Neural progenitor cell (in vitro differentiated cells): ENCODE results near the gene TMEM39A.

Experiments
- CTCF ChIP-seq: fragments of 200-600 bp; sonication (generic); IDR thresholded peaks from 2 replicates; pipeline ENCODE4 v1.5.1; 2017; ENCODE audit warnings: antibody characterized with exemption, mild to moderate bottlenecking
- EZH2 ChIP-seq: fragments of 200-600 bp; sonication (generic); IDR thresholded peaks from 2 replicates; pipeline ENCODE4 v1.6.1; 2017; ENCODE audit warnings: antibody characterized with exemption, mild to moderate bottlenecking, moderate library complexity
- EZH2phosphoT487 ChIP-seq: fragments of 200-600 bp; sonication (generic); IDR thresholded peaks from 2 replicates; pipeline ENCODE4 v1.6.1; 2017; ENCODE audit warnings: antibody characterized with exemption

GRCh38 chr3:119380697-119381096, 82.7 kb downstream of the TMEM39A start:
- TF ChIP-seq CTCF (no peak), EZH2 (no peak), EZH2phosphoT487 (no peak)
